Measurements from ENCODE around the gene ETFDH.
"Not testable (repeated sequence)": the region's sequence is repeated elsewhere in the genome, so short reads cannot be mapped to it uniquely, and the experiment has no call there.

ETFDH gene

GRCh38 chr4:158663255-158663654 lies 8.8 kb upstream of the ETFDH start:
- H3K27ac ChIP-seq (ENCODE audit: low read depth, low read length); H3K36me3 ChIP-seq (ENCODE audit: insufficient read depth, low read length); H3K4me1 ChIP-seq (ENCODE audit: insufficient read depth, low read length); H3K4me3 ChIP-seq (ENCODE audit: low read depth in 1 of 2, low read length in 2 of 2); H3K9me3 ChIP-seq (ENCODE audit: low read length); H3K27me3 ChIP-seq (ENCODE audit: control insufficient read depth in 1 of 2, insufficient read depth in 2 of 2, low read length in 2 of 2); H3K9ac ChIP-seq (ENCODE audit: low read length): not testable (repeated sequence)

DNA sequence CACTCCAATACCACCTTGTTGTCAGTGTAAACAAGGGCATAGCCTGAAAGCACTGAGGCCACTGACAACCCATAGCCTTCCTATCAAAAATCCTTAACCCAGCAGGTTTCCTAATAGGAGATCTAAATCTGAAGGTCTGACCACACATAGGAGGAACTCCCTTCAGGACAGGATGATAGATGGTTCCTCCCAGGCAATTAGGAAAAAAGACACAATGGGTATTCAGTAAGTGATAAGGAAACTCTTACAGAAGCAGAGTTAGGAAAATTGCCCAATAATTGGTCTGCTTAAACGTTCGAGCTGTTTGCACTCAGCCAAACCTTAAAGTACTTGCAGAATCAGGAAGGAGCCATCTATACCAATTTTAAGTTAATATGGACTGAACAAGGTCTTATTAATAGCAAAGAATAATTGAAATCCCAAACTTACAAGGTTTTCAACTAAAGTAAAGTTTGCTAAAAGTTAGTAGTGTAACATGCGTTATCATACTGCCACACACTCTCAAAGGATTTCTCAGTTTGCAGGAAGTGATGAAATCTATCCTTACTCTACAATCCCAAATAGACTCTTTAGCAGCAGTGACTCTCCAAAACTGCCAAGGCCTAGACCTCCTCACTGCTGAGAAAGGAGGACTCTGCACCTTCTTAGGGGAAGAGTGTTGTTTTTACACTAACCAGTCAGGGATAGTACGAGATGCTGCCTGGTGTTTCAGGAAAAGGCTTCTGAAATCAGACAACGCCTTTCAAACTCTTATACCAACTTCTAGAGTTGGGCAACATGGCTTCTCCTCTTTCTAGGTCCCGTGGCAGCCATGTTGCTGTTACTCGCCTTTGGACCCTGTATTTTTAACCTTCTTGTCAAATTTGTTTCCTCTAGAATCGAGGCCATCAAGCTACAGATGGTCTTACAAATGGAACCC lies 8.1 kb upstream of the ETFDH start:
- H3K36me3 ChIP-seq (ENCODE audit: insufficient read depth, low read length); H3K4me3 ChIP-seq (ENCODE audit: low read depth in 1 of 2, low read length in 2 of 2); H3K4me1 ChIP-seq (ENCODE audit: insufficient read depth, low read length); H3K9me3 ChIP-seq (ENCODE audit: low read length); H3K27me3 ChIP-seq (ENCODE audit: control insufficient read depth in 1 of 2, insufficient read depth in 2 of 2, low read length in 2 of 2); H3K27ac ChIP-seq (ENCODE audit: low read depth, low read length); H3K9ac ChIP-seq (ENCODE audit: low read length): not testable (repeated sequence)

GRCh38 chr4:158664806-158665205 lies 7.3 kb upstream of the ETFDH start:
- H3K9ac ChIP-seq (ENCODE audit: low read length) = no peak overlapping the region
- H3K27me3 ChIP-seq (ENCODE audit: control insufficient read depth in 1 of 2, insufficient read depth in 2 of 2, low read length in 2 of 2) = no peaks in the 10 kb centered on the region
- H3K36me3 ChIP-seq (ENCODE audit: insufficient read depth, low read length) = no peaks in the 10 kb centered on the region
- H3K27ac ChIP-seq (ENCODE audit: low read depth, low read length) = no peak overlapping the region
- H3K4me1 ChIP-seq (ENCODE audit: insufficient read depth, low read length) = no peaks in the 10 kb centered on the region
- no peak overlapping the region for H3K4me3 ChIP-seq (ENCODE audit: low read depth in 1 of 2, low read length in 2 of 2)
- H3K9me3 ChIP-seq (ENCODE audit: low read length) = no peaks in the 10 kb centered on the region

DNA sequence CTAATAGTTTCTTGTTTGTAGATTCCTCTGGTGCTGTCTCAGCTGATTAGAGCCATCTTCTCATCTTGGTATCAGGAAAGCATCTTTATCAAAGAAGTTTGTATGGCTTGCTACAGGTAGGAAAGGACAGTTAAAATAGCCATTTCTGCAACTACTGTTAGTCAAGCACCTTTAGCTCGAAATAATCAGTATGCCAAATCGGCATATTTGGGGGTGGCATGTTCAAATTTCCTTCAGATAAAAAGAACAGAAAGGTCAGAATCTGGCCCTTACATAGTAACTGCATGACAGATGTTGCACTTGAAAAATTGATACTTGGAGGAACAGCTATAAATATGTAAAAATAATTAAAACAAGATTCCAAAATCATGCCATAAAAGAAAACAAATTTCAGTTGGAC lies 5.2 kb upstream of the ETFDH start:
- H3K27ac ChIP-seq (ENCODE audit: low read depth, low read length) = no peak overlapping the region
- H3K9me3 ChIP-seq (ENCODE audit: low read length) = no peaks in the 10 kb centered on the region
- no peaks in the 10 kb centered on the region for H3K27me3 ChIP-seq (ENCODE audit: control insufficient read depth in 1 of 2, insufficient read depth in 2 of 2, low read length in 2 of 2)
- H3K4me1 ChIP-seq (ENCODE audit: insufficient read depth, low read length) = peaks cover 10% of the 10 kb centered on the region
- no peak overlapping the region for H3K9ac ChIP-seq (ENCODE audit: low read length)
- no peaks in the 10 kb centered on the region for H3K36me3 ChIP-seq (ENCODE audit: insufficient read depth, low read length)
- H3K4me3 ChIP-seq (ENCODE audit: low read depth in 1 of 2, low read length in 2 of 2) = no peak overlapping the region

DNA sequence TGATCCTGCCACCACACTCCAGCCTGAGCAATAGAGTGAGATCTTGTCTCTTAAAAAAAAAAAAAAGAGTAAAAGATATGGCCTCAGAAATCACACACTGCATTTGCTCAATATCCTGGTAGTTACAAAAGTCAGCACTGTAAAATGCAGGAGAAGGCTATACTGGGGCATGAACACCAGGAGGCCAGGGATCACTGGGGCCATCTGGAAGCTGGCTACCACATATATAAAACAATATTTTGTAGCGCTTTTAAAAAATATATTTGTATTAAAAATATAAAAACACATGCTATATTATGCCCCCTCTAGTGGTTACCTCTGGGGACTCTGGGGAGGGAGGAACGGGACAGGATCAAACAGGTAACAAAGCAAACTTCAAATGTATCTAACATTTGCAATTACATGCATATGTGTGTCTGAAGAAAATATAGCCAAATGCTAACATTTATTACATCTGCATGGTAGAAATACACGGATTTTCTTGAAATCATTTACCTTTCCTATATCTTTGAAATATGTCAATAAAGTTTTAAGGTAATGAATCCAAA lies 4.4 kb upstream of the ETFDH start:
- Histone ChIP-seq H3K4me3 (ENCODE audit: low read depth in 1 of 2, low read length in 2 of 2) (no peak overlapping the region), H3K4me1 (ENCODE audit: insufficient read depth, low read length) (peaks cover 10% of the 10 kb centered on the region), H3K9ac (ENCODE audit: low read length) (no peak overlapping the region), H3K9me3 (ENCODE audit: low read length) (no peaks in the 10 kb centered on the region), H3K27ac (ENCODE audit: low read depth, low read length) (no peak overlapping the region), H3K27me3 (ENCODE audit: control insufficient read depth in 1 of 2, insufficient read depth in 2 of 2, low read length in 2 of 2) (no peaks in the 10 kb centered on the region), H3K36me3 (ENCODE audit: insufficient read depth, low read length) (no peaks in the 10 kb centered on the region)

DNA sequence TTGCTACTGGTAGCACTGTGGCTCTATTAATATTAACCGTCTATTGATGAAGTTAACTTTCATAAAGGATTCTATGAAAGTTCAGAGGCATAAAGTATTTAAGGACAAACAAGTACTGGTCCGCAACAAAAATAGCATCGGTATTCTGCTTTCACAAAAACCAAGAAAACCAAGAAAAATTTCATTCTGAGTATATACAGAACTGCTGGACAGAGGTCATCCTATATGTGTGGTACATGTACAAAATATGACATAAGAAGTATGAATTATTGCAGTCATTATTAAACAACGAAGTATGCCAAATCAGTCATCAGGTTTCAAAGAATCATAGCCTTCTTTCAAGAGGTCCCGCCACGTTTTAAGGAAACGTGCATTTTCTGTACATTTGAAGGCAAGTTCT lies 2.8 kb upstream of the ETFDH start:
- Histone ChIP-seq H3K27me3 (ENCODE audit: control insufficient read depth in 1 of 2, insufficient read depth in 2 of 2, low read length in 2 of 2) (no peaks in the 10 kb centered on the region), H3K36me3 (ENCODE audit: insufficient read depth, low read length) (no peaks in the 10 kb centered on the region), H3K4me3 (ENCODE audit: low read depth in 1 of 2, low read length in 2 of 2) (no peak overlapping the region), H3K9ac (ENCODE audit: low read length) (no peak overlapping the region), H3K4me1 (ENCODE audit: insufficient read depth, low read length) (peaks cover 17% of the 10 kb centered on the region), H3K27ac (ENCODE audit: low read depth, low read length) (no peak overlapping the region), H3K9me3 (ENCODE audit: low read length) (no peaks in the 10 kb centered on the region)

DNA sequence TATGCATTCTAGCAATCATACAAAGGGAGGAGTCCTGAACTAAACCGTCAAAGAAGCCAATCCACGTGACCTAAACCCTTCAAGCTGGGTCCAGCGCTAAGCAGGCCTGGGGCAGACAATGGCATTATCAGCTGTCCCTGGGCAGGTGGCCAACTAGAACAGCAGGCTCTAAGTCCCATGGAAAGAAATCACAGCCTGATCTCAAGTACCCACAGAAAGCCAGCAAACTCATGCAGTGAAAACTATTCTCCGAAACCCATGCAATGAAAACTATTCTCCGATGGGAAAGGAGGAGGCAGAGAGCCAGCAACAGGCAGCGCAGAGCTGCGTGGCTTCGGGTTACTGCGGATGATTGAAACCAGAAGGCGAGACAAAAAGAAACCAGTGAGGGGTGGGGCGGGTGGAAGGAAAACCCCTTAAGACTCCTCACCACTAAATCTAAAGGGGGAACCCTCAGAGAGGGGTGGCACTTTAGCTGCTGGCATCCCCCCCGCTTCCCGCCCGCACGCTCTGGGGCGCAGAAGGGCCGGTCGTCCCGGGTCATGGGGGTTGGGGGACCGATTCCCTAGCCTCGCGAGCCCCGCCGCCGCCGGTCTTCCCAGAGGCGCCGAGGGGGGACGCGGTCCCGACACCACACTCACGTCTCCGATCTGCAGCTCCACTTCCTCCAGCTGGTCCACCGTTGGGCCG lies 976 bp upstream of the ETFDH start:
- Histone ChIP-seq H3K9ac (ENCODE audit: low read length) (peak overlapping the region; percentile 74), H3K27me3 (ENCODE audit: control insufficient read depth in 1 of 2, insufficient read depth in 2 of 2, low read length in 2 of 2) (no peaks in the 10 kb centered on the region), H3K36me3 (ENCODE audit: insufficient read depth, low read length) (no peaks in the 10 kb centered on the region), H3K9me3 (ENCODE audit: low read length) (no peaks in the 10 kb centered on the region), H3K4me3 (ENCODE audit: low read depth in 1 of 2, low read length in 2 of 2) (peak overlapping the region; percentile 61 to 68), H3K27ac (ENCODE audit: low read depth, low read length) (peak overlapping the region; percentile 75), H3K4me1 (ENCODE audit: insufficient read depth, low read length) (peaks cover 17% of the 10 kb centered on the region)

GRCh38 chr4:158671665-158671914 lies 506 bp upstream of the ETFDH start, which contains the start of gene C4orf46:
C4orf46 (minus strand) TSS chr4:158671887; CDS start chr4:158671801, 86 bp downstream.
- Histone ChIP-seq H3K4me1 (ENCODE audit: insufficient read depth, low read length) (peaks cover 17% of the 10 kb centered on the region), H3K9me3 (ENCODE audit: low read length) (no peaks in the 10 kb centered on the region), H3K4me3 (ENCODE audit: low read depth in 1 of 2, low read length in 2 of 2) (peak within 1 kb of the TSS; percentile 61 to 68), H3K27me3 (ENCODE audit: control insufficient read depth in 1 of 2, insufficient read depth in 2 of 2, low read length in 2 of 2) (no peaks in the 10 kb centered on the region), H3K27ac (ENCODE audit: low read depth, low read length) (peak within 1 kb of the TSS; percentile 75), H3K36me3 (ENCODE audit: insufficient read depth, low read length) (no peaks in the 10 kb centered on the region), H3K9ac (ENCODE audit: low read length) (peak within 1 kb of the TSS; percentile 74)

- Histone ChIP-seq H3K27ac (ENCODE audit: low read depth, low read length) (no peak overlapping the region), H3K9me3 (ENCODE audit: low read length) (no peaks in the 10 kb centered on the region), H3K27me3 (ENCODE audit: control insufficient read depth in 1 of 2, insufficient read depth in 2 of 2, low read length in 2 of 2) (no peaks in the 10 kb centered on the region), H3K4me1 (ENCODE audit: insufficient read depth, low read length) (peaks cover 17% of the 10 kb centered on the region), H3K36me3 (ENCODE audit: insufficient read depth, low read length) (no peaks in the 10 kb centered on the region), H3K4me3 (ENCODE audit: low read depth in 1 of 2, low read length in 2 of 2) (no peak overlapping the region), H3K9ac (ENCODE audit: low read length) (no peak overlapping the region)
These were observed 1.5 kb downstream of the ETFDH start for GRCh38 chr4:158673633-158674032.

DNA sequence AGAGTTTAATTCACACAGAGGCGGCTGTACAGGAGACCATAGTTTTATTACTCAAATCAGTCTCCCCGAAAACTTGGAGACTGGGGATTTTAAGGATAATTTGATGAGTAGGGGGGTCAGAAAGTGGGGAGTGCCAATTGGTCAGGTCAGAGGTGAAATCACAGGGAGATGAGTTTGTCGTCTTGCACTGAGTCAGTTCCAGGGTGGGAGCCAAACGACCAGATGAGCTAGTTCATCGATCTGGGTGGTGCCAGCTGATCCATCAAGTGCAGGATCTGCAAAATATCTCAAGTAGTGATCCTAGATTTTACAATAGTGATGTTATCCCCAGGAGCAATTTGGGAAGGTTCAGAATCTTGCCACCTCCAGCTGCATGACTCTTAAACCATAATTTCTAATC lies 4.0 kb downstream of the ETFDH start:
- H3K9me3 ChIP-seq (ENCODE audit: low read length) = no peaks in the 10 kb centered on the region
- no peak overlapping the region for H3K9ac ChIP-seq (ENCODE audit: low read length)
- peaks cover 7% of the 10 kb centered on the region for H3K4me1 ChIP-seq (ENCODE audit: insufficient read depth, low read length)
- no peaks in the 10 kb centered on the region for H3K27me3 ChIP-seq (ENCODE audit: control insufficient read depth in 1 of 2, insufficient read depth in 2 of 2, low read length in 2 of 2)
- H3K27ac ChIP-seq (ENCODE audit: low read depth, low read length) = no peak overlapping the region
- H3K4me3 ChIP-seq (ENCODE audit: low read depth in 1 of 2, low read length in 2 of 2) = no peak overlapping the region
- no peaks in the 10 kb centered on the region for H3K36me3 ChIP-seq (ENCODE audit: insufficient read depth, low read length)

- Histone ChIP-seq H3K9ac (ENCODE audit: low read length) (no peak overlapping the region), H3K27me3 (ENCODE audit: control insufficient read depth in 1 of 2, insufficient read depth in 2 of 2, low read length in 2 of 2) (no peaks in the 10 kb centered on the region), H3K36me3 (ENCODE audit: insufficient read depth, low read length) (no peaks in the 10 kb centered on the region), H3K4me3 (ENCODE audit: low read depth in 1 of 2, low read length in 2 of 2) (no peak overlapping the region), H3K27ac (ENCODE audit: low read depth, low read length) (no peak overlapping the region), H3K9me3 (ENCODE audit: low read length) (no peaks in the 10 kb centered on the region), H3K4me1 (ENCODE audit: insufficient read depth, low read length) (peaks cover under 1% of the 10 kb centered on the region)
These were observed 6.7 kb downstream of the ETFDH start for GRCh38 chr4:158678767-158679166.
